ENCODE results near the gene SNRK.

Gene SNRK

DNA sequence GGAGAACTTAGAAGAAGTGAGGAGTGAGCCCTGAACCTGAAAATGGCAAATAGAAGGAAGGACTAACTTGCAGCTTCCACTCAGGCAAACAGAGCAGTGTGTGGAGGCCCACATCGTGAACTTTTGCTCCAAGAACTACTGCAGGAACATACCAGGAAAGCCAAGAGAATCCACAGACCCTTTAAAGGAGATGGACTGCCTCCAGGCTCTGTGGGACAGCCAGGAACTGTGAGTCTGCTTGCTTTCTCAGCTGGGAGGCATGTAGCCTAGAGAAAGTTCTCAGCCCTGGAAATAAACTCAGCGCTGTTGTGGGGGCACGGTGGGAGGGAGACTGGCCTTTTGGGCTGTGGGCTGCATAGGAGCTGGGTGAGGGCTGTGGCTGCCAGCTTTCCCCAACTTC, 93.0 kb downstream of the SNRK start:
- no peaks in the 10 kb centered on the region for H3K36me3 Mint-ChIP-seq (ENCODE audit: insufficient read depth)
- H3K9me3 Mint-ChIP-seq, result no peaks in the 10 kb centered on the region
- no peak overlapping the region for H3K27ac Mint-ChIP-seq
- H3K27me3 Mint-ChIP-seq, result no peaks in the 10 kb centered on the region
- peaks cover 11 to 16% of the 10 kb centered on the region in 2 donors for H3K4me1 Mint-ChIP-seq (ENCODE audit: low read depth in 2 of 2)
- ATAC-seq (replicated peaks) (no peak), DNase-seq (no peak)
- H3K4me3 Mint-ChIP-seq, result no peak overlapping the region

DNA sequence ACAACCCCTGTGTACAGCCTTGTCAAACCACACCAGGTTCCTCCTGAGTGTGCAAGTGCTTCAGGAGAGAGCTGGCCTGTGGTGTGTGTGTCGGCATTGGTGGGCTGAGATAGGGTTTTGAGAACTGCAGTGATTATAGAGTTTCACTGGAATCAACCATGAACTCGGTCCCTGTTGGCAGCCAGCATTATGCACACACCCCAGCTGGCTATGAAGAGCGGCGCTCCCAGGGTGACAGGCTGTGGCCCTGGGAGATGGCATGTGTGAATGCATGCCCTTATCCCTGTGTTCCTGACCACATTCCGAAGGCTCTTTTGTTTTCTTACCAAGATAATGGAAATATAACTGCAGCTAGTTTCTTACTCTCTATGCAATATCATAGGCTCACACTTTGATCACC, 101.8 kb downstream of the SNRK start:
- H3K36me3 Mint-ChIP-seq (ENCODE audit: insufficient read depth), result peaks cover 4% of the 10 kb centered on the region
- peaks cover 42 to 55% of the 10 kb centered on the region in 2 donors for H3K4me1 Mint-ChIP-seq (ENCODE audit: low read depth in 2 of 2)

DNA sequence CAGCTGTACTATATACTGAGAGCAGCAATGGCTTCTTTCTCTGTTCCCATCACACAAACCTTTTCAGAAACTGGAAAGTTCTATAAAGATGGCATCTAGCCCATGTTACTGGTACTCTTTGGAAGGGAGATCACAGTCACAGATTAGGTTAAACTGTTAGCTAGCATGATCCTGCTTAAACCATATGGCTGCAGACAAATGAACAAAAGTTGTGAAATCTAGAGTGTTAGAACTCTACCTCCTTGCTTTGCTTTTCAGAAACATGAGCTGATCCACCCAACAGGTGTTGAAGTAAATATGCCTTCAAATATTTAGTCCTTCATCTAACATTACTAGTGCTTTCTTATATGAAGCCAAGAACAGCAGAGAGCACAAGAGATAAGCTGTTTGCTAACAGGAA, 102.6 kb downstream of the SNRK start:
- Mint-ChIP-seq H3K27ac (peak overlapping the region; percentile 97 to 99), H3K36me3 (ENCODE audit: insufficient read depth) (peaks cover 8% of the 10 kb centered on the region), H3K4me3 (peak overlapping the region; percentile 52 to 62), H3K4me1 (ENCODE audit: low read depth in 2 of 2) (peaks cover 48 to 62% of the 10 kb centered on the region in 2 donors), H3K27me3 (no peaks in the 10 kb centered on the region), H3K9me3 (peaks cover 0 to 4% of the 10 kb centered on the region in 2 donors)
- ATAC-seq (replicated peaks) (peak; percentile 11), DNase-seq (no peak)

More for the DNA sequence above, 101.8 kb downstream of the SNRK start:
- ATAC-seq (replicated peaks) (no peak), DNase-seq (no peak)
- no peaks in the 10 kb centered on the region for H3K27me3 Mint-ChIP-seq
- H3K9me3 Mint-ChIP-seq, result peaks cover 0 to 4% of the 10 kb centered on the region in 2 donors
- H3K4me3 Mint-ChIP-seq, result peak overlapping the region; percentile 15 to 25
- peak overlapping the region; percentile 97 to 99 for H3K27ac Mint-ChIP-seq

DNA sequence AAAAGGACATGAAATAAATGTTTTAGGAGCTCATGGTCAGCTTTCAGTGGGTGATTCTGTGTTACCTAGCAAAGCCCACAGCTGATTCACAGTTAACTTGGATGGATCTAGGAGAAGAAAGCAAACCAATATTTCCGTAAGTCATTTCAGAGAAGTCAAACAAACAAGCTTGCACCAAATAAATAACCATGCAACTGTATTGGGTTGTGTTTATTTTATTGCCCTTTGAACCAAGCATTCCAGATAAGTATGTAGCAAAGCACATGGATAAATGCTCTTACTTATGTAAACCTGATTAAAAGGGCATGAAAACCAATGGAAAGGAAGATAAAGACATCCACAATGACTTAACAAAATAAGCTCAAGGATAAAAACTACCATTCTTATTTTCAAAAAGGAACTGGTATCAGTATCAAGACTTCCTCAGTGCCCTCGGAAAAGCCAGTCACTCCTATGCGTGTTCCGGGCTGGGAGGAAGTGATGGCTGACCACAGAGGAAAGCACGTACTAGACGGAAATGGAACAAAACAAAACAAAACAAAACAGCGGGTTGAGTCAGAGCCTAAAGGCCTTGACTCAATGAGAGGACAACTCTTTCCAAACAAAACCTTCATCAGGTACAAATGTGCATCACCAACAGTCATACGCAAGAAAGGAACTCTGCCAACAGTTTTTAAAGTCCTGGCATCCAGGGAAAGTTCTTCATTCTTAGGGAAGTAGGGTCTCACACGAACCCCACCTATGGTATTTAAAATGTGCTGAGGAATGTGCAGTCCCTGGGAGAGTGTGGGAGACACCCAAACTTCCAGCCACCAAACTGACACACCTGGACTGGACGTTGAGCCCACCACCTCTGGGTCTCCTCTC, 103.3 kb downstream of the SNRK start:
- Mint-ChIP-seq H3K27ac (peak overlapping the region; percentile 97 to 99), H3K9me3 (peaks cover 0 to 3% of the 10 kb centered on the region in 2 donors), H3K4me1 (ENCODE audit: low read depth in 2 of 2) (peaks cover 55 to 69% of the 10 kb centered on the region in 2 donors), H3K27me3 (no peaks in the 10 kb centered on the region), H3K36me3 (ENCODE audit: insufficient read depth) (peaks cover 8% of the 10 kb centered on the region), H3K4me3 (peak overlapping the region; percentile 52 to 62)
- peak; percentile 97 for ATAC-seq (replicated peaks)
- peak; percentile 56 to 62 (median 62) for DNase-seq

DNA sequence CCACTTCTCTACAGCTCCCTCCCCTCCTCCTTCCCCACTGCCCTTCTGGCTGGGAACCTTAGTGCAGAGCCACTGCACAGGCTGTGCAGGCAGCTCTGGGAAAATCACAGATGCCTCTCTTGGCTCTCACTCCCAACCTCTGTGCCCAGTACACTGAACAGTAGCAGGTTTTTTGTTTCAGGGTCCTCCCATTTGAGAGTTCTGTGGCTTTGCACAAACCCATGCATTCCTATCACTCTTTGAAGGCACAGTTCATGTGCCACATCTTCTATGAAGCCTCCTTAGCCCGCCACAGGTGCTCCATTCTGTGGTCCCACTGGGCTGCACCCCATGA, 103.9 kb downstream of the SNRK start:
- H3K27me3 Mint-ChIP-seq, result no peaks in the 10 kb centered on the region
- peaks cover 0 to 2% of the 10 kb centered on the region in 2 donors for H3K9me3 Mint-ChIP-seq
- no peak for DNase-seq
- H3K4me1 Mint-ChIP-seq (ENCODE audit: low read depth in 2 of 2), result peaks cover 55 to 69% of the 10 kb centered on the region in 2 donors
- peaks cover 8% of the 10 kb centered on the region for H3K36me3 Mint-ChIP-seq (ENCODE audit: insufficient read depth)
- peak; percentile 2 for ATAC-seq (replicated peaks)
- H3K27ac Mint-ChIP-seq, result peak overlapping the region; percentile 97 to 99
- H3K4me3 Mint-ChIP-seq, result peak overlapping the region; percentile 52 to 62

DNA sequence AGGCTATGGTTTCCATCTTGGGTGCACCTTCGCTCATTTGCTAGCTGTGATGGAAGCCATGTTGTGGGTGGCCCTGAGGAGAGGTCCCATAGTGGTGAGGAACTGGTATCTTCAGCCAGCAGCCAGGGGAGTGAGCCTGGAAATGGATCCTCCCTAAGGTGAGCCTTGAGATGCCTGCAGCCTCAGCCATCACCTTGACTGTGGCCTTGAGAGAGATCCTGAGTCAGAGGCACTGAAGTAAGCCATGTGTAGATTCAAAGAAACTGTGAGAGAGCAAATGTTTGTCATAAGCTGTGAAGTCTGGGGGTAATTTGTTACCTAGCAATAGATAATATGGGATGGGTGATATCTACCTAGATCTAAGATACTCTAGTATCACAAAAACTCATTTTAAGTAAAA, 105.3 kb downstream of the SNRK start:
- DNase-seq (no peak), ATAC-seq (replicated peaks) (no peak)
- H3K4me3 Mint-ChIP-seq, result no peak overlapping the region
- no peaks in the 10 kb centered on the region for H3K27me3 Mint-ChIP-seq
- H3K27ac Mint-ChIP-seq, result peak overlapping the region; percentile 97 to 99
- H3K36me3 Mint-ChIP-seq (ENCODE audit: insufficient read depth), result peaks cover 12% of the 10 kb centered on the region
- peaks cover 51 to 61% of the 10 kb centered on the region in 2 donors for H3K4me1 Mint-ChIP-seq (ENCODE audit: low read depth in 2 of 2)
- H3K9me3 Mint-ChIP-seq, result peaks cover 0 to 2% of the 10 kb centered on the region in 2 donors

DNA sequence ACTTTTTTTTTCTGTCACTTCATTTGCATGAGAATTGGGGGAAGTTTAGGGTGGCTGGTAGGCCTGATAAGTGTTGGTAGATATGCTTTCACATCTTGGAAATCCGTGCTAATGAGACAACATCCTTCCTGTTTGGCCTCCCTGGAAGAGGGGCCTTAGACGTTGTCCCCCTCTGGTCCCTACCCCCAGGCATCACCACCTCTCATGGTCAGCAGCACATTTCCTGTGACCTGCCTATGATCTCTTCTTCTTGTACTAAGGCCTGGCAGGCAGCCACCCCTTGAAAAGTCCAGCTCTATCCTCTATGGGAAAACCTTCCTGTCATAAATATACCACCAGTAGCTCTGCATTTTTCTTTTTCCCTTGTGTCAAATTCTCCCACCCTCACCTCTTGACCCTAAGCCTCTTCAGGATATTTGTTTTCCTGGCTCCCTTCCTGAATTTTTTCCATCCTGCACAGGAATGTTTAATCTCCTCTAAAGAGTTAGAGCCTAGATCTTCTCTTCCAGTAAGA, 107.8 kb downstream of the SNRK start:
- H3K9me3 Mint-ChIP-seq, result peaks cover 0 to 2% of the 10 kb centered on the region in 2 donors
- ATAC-seq (replicated peaks), result no peak
- peaks cover 12% of the 10 kb centered on the region for H3K36me3 Mint-ChIP-seq (ENCODE audit: insufficient read depth)
- DNase-seq, result no peak
- H3K27me3 Mint-ChIP-seq, result no peaks in the 10 kb centered on the region
- H3K4me1 Mint-ChIP-seq (ENCODE audit: low read depth in 2 of 2), result peaks cover 32 to 37% of the 10 kb centered on the region in 2 donors
- H3K27ac Mint-ChIP-seq, result peak overlapping the region; percentile 30 to 62
- no peak overlapping the region for H3K4me3 Mint-ChIP-seq

DNA sequence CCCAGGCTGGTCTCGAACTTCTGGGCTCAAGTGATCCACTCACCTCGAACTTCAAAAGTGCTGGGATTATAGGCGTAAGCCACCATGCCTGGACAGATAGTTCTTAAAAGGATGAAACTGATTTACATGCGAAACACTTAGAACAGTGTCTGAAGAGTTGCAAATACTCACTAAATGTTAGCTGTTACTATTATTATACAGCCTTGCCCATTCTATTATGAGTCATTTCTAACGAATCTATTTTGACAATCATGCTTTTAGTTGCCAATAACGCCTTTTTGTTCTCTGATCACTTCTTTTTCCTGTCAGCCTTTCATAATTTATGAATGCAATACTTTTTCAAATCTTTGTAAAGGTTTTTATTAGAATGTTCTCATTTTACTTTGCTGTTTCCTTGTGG, 112.7 kb downstream of the SNRK start:
- H3K4me3 Mint-ChIP-seq, result no peak overlapping the region
- no peak overlapping the region for H3K27ac Mint-ChIP-seq
- no peaks in the 10 kb centered on the region for H3K9me3 Mint-ChIP-seq
- peaks cover 8 to 12% of the 10 kb centered on the region in 2 donors for H3K4me1 Mint-ChIP-seq (ENCODE audit: low read depth in 2 of 2)
- peaks cover 8% of the 10 kb centered on the region for H3K36me3 Mint-ChIP-seq (ENCODE audit: insufficient read depth)
- no peak for ATAC-seq (replicated peaks)
- DNase-seq, result no peak
- H3K27me3 Mint-ChIP-seq, result no peaks in the 10 kb centered on the region

DNA sequence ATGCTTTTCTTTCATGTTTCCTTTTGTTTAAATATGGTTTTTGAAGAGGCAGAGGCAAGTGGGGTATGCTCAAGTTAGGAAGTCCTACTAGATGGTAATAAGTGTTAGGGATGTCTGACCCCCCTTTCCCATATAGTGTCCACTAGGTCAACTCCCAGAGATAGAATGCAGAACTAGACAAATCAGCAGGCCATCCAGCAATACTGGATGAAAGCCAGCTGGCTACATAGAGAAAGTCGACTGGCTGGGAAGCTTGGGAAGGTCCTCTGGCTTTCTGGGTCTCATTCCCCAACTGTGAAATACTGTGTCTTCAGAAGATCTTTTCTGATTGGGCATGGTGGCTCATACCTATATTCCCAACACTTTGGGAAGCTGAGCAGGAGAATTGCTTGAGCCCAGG, 113.8 kb downstream of the SNRK start:
- H3K27me3 Mint-ChIP-seq, result no peaks in the 10 kb centered on the region
- ATAC-seq (replicated peaks) (no peak), DNase-seq (no peak)
- H3K36me3 Mint-ChIP-seq (ENCODE audit: insufficient read depth), result peaks cover 8% of the 10 kb centered on the region
- no peak overlapping the region for H3K4me3 Mint-ChIP-seq
- peaks cover 3 to 6% of the 10 kb centered on the region in 2 donors for H3K4me1 Mint-ChIP-seq (ENCODE audit: low read depth in 2 of 2)
- peak overlapping the region in 1 of 2 donors; percentile 54 for H3K27ac Mint-ChIP-seq
- H3K9me3 Mint-ChIP-seq, result no peaks in the 10 kb centered on the region

Data from effector memory CD8-positive, alpha-beta T cell (primary cell).